ENCODE data around the gene GCSH.

DNA sequence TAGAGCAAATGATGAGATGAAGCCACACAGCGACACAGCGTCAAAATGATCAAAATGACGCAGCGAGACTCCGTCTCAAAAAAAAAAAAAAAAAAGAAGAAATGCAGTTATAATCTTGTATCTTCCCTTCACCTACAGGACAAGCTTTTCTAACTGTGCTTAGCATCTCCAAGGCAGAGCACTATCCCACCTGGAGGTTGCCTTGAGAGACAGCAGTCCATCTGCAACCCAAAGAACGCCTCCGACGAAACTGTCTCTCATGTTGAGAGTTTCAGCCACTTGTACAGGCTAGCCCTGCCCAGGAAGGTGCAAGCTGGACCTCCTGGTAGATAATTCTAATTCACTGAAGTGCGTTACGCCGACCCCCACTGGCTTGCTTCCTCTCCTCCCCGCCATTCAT, 46.7 kb upstream of the GCSH start:
- TF ChIP-seq ZBTB42 (CRISPR knock-in tag; IDR thresholded peaks at IDR 0.05) (no peak), TBL1XR1 (IDR thresholded peaks at IDR 0.05; ENCODE audit: borderline replicate concordance, low read length, partially characterized antibody) (no peak)
- TF ChIP-seq, protein P1, sequence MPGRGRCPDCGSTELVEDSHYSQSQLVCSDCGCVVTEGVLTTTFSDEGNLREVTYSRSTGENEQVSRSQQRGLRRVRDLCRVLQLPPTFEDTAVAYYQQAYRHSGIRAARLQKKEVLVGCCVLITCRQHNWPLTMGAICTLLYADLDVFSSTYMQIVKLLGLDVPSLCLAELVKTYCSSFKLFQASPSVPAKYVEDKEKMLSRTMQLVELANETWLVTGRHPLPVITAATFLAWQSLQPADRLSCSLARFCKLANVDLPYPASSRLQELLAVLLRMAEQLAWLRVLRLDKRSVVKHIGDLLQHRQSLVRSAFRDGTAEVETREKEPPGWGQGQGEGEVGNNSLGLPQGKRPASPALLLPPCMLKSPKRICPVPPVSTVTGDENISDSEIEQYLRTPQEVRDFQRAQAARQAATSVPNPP (CRISPR knock-in tag; IDR thresholded peaks at IDR 0.05), result no peak
